ENCODE measurements around the gene GRK2. TPM values are rescaled to one million over a fixed set of nuclear protein-coding genes. Genes with fewer than 3 reads are reported as not detected.
"Not testable (repeated sequence)": the region's sequence is repeated elsewhere in the genome, so short reads cannot be mapped to it uniquely, and the experiment has no call there.

GRK2 gene
- total RNA-seq, 2 donors from 2014 or later: 379 to 422 TPM

DNA sequence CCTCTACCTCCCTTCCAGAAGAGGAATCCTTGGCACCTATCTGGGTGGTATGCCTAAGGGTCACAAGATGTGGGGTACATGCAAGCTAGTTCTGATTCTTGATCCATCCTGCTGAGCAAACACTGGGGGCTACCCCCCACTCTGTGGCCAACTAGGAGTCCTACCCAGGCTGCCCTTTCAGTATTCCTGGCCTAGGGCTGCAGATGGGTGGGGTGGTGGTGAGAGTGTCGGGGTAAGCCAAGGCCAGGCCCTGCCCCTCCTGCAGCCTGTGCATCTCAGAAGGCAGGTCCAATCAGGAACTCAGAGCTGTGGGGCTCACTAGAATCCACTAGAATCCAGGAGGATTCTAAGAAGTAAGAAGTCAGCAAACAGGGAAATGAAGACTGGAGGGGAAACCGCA lies 47.9 kb downstream of the GRK2 start:
- ATAC-seq (replicated peaks in 1 of 2): no peak
- H3K27me3 Mint-ChIP-seq (ENCODE audit: low read depth): peaks cover 6% of the 10 kb centered on the region
- H3K4me1 Mint-ChIP-seq (ENCODE audit: low read depth): peaks cover 38% of the 10 kb centered on the region
- H3K27ac Mint-ChIP-seq: no peak overlapping the region
- no peak overlapping the region for H3K4me3 Mint-ChIP-seq
- no peak for DNase-seq
- H3K36me3 Mint-ChIP-seq (ENCODE audit: insufficient read depth in 2 of 2): peaks cover 0 to 4% of the 10 kb centered on the region in 2 donors
- no peaks in the 10 kb centered on the region for H3K9me3 Mint-ChIP-seq

DNA sequence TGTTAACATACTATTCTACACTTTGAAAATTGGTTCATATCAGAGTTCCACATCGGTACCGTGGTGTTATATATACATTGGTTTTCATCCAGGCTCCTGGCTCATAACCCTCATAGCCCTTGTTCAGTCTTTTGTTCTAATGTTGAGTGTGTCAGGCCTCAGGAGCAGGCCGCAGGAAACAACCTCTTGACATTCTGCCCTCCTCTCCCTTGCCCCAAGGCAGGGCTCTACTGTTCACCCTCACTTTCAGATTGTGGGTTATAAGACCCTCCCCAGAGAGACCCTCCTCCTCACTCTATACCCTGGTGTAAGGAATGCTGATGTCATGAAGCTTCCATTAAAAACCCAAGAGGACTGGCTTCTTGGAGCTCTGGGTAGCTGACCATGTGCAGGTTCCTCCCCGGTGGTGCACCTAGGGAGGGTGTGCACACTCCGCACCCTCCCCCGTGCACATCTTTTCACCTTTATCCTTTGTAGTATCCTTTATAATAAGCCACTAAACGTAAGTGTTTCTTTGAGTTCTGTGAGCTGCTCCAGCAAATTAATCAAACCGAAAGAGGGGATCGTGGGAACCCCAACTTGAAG lies 49.1 kb downstream of the GRK2 start:
- Mint-ChIP-seq H3K27me3 (ENCODE audit: low read depth) (peaks cover 6% of the 10 kb centered on the region), H3K4me1 (ENCODE audit: low read depth) (peaks cover 47% of the 10 kb centered on the region), H3K27ac (no peak overlapping the region), H3K9me3 (no peaks in the 10 kb centered on the region), H3K36me3 (ENCODE audit: insufficient read depth in 2 of 2) (peaks cover 0 to 4% of the 10 kb centered on the region in 2 donors), H3K4me3 (peak overlapping the region; percentile 27 to 55)
- no peak for ATAC-seq (replicated peaks in 1 of 2)
- no peak for DNase-seq

DNA sequence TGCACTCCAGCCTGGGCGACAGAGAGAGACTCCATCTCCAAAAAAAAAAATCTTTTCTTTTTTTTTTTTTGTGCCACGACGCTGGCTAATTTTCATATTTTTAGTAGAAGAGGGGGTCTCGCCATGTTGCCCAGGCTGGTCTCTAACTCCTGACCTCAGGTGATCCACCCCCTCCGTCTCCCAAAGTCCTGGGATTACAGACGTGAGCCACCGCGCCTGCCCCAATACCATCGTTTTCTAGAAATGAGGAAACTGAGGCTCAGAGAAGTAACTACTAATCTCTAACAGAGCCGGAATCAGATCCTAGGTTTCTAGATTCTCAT lies 50.6 kb downstream of the GRK2 start:
- DNase-seq: no peak
- H3K4me1 Mint-ChIP-seq (ENCODE audit: low read depth): peaks cover 42% of the 10 kb centered on the region
- peak overlapping the region; percentile 95 for H3K27ac Mint-ChIP-seq
- peaks cover 0 to 4% of the 10 kb centered on the region in 2 donors for H3K36me3 Mint-ChIP-seq (ENCODE audit: insufficient read depth in 2 of 2)
- no peaks in the 10 kb centered on the region for H3K9me3 Mint-ChIP-seq
- no peak for ATAC-seq (replicated peaks in 1 of 2)
- peaks cover 6% of the 10 kb centered on the region for H3K27me3 Mint-ChIP-seq (ENCODE audit: low read depth)
- H3K4me3 Mint-ChIP-seq: peak overlapping the region; percentile 88 to 92

DNA sequence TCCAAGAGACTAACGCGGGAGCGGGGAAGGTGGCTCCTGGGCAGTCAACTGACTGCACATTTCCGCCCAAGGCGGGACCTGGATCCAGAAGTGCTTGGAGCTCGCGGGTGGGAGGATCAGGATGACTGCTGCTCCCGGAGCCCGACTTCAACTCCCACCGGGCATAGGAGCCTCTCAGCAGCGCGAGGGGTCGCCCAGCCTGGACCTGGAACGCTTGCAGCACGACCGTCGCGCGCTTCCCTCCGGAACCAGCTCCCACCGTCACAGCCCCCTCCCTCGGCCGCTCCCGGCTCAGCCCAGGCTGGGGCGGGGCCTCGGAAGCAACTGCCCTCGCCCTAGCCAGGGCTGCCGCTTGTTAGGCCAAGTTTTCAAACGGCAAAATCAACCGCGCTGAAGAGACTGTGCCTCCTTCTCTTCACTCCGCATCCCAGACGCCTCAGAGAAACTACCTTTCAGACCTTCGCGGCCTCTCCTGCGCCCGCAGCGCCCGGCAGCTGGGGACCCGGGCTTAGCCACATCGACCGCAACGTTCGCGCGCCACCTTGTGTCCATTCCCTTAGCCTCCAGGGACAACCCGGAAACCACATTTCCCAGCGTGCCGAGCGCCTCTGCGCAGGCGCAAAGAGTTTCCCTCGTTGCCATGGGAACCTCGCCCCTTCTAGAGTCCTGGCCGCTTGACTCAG lies 51.1 kb downstream of the GRK2 start:
- DNase-seq (peak; percentile 98 to 99), ATAC-seq (replicated peaks in 1 of 2) (peak; percentile 91 to 93)
- H3K27me3 Mint-ChIP-seq (ENCODE audit: low read depth): peaks cover 6% of the 10 kb centered on the region
- peaks cover 0 to 4% of the 10 kb centered on the region in 2 donors for H3K36me3 Mint-ChIP-seq (ENCODE audit: insufficient read depth in 2 of 2)
- H3K4me3 Mint-ChIP-seq: peak overlapping the region; percentile 88 to 92
- peaks cover 37% of the 10 kb centered on the region for H3K4me1 Mint-ChIP-seq (ENCODE audit: low read depth)
- no peaks in the 10 kb centered on the region for H3K9me3 Mint-ChIP-seq
- H3K27ac Mint-ChIP-seq: peak overlapping the region; percentile 95

DNA sequence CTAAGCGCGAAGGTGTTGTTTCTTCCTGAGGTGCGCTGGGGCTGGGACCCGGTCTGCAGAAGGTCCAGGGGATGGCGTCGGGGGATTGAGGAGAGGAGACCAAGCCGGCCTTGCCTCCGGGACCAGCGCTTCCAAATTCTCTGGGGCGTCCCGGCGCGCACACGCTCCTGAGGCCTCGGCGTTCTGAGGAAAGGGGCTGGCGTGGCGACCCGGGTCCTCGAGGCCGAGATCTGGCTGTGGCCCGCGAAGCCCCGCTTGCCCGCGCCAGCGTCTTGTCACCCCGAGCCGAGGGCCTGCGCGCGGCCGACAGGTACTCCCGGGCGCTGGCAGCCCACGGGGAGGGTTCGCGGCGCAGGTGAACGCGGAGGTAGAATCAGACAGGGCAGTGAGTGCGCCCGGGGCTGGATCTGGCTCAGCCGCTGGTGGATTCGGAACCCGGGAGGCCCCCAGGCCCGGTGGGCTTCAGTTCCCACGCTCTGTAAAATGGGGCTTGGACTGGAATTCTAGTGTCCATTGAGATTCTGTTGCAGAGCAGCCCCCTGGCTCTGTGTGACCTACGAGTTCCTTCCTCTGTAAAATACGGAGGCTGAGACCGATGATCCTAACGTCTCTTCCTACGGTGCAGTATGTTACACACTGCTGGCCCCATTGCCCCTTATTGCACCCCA lies 51.7 kb downstream of the GRK2 start:
- peak overlapping the region; percentile 95 for H3K27ac Mint-ChIP-seq
- H3K36me3 Mint-ChIP-seq (ENCODE audit: insufficient read depth in 2 of 2): peaks cover 0 to 4% of the 10 kb centered on the region in 2 donors
- no peaks in the 10 kb centered on the region for H3K9me3 Mint-ChIP-seq
- H3K4me1 Mint-ChIP-seq (ENCODE audit: low read depth): peaks cover 31% of the 10 kb centered on the region
- H3K27me3 Mint-ChIP-seq (ENCODE audit: low read depth): peaks cover 6% of the 10 kb centered on the region
- H3K4me3 Mint-ChIP-seq: peak overlapping the region; percentile 88 to 92
- DNase-seq (no peak), ATAC-seq (replicated peaks in 1 of 2) (peak; percentile 26 to 32)

DNA sequence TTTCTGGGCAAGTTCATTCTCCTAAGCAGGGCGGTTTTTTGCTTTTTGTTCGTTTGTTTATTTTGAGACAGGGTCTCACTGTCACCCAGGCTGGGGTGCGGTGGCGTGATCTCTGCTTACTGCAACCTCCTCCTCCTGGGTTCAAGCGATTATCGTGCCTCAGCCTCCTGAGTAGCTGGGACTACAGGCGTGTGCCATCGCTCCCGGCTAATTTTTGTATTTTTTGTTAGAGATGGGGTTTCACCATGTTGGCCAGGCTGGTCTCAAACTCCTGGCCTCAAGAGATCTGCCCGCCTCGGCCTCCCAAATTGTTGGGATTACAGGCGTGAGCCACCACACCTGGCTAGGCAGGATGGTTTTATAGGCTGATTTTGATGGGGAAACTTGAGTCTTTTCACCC lies 52.6 kb downstream of the GRK2 start:
- Mint-ChIP-seq H3K4me1 (ENCODE audit: low read depth) (peaks cover 24% of the 10 kb centered on the region), H3K4me3 (peak overlapping the region; percentile 88 to 92)
- ATAC-seq (replicated peaks in 1 of 2); H3K27me3 Mint-ChIP-seq (ENCODE audit: low read depth); H3K36me3 Mint-ChIP-seq (ENCODE audit: insufficient read depth in 2 of 2); DNase-seq; H3K27ac Mint-ChIP-seq; H3K9me3 Mint-ChIP-seq: not testable (repeated sequence)

DNA sequence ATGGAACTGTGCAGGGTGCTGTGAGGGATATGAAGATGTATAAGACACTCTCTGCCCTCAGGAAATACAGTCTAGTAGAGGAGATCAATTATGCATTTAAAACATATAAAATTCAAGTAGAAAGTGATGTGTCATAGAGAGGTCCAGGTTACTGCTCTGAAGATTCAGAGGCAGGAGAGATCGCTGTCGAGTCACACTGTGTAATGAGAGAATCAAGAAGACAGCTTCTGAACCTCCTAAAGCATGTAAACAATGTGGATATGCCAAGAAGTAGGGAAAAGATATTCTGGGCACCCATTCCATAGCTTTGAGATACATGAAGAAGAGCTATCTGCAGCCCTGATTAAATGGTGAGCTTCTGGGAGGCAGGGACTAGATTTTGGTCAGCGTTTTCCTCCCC lies 53.7 kb downstream of the GRK2 start:
- H3K4me3 Mint-ChIP-seq: no peak overlapping the region

DNA sequence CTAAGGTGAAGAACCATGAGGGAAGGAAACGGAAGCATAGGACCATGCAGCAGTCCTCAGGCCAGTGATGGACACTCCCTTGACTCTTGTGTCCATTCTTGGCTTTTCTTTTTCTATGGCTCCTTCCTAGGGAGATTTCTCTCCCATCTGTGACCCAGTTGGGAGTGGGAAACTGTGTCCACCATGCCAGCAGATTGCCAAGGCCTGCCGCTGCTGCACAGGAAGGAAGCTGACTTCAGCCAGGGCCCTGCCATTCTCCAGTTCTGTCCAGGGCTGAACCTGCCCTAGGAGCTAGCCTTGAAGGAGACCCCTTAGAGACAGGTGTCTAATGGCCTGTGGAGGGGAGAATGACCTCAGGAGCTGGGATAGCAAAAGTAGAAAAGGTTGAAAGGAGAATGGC lies 54.4 kb downstream of the GRK2 start:
- no peak overlapping the region for H3K4me3 Mint-ChIP-seq
- peaks cover 19% of the 10 kb centered on the region for H3K4me1 Mint-ChIP-seq (ENCODE audit: low read depth)
- DNase-seq (no peak), ATAC-seq (replicated peaks in 1 of 2) (no peak)
- no peak overlapping the region for H3K27ac Mint-ChIP-seq
- H3K27me3 Mint-ChIP-seq (ENCODE audit: low read depth): peaks cover 6% of the 10 kb centered on the region
- peaks cover 0 to 4% of the 10 kb centered on the region in 2 donors for H3K36me3 Mint-ChIP-seq (ENCODE audit: insufficient read depth in 2 of 2)
- H3K9me3 Mint-ChIP-seq: no peaks in the 10 kb centered on the region

More for the DNA sequence above, 53.7 kb downstream of the GRK2 start:
- Mint-ChIP-seq H3K9me3 (no peaks in the 10 kb centered on the region), H3K36me3 (ENCODE audit: insufficient read depth in 2 of 2) (peaks cover 0 to 4% of the 10 kb centered on the region in 2 donors), H3K27me3 (ENCODE audit: low read depth) (peaks cover 6% of the 10 kb centered on the region), H3K4me1 (ENCODE audit: low read depth) (peaks cover 19% of the 10 kb centered on the region), H3K27ac (peak overlapping the region; percentile 20)
- ATAC-seq (replicated peaks in 1 of 2): no peak
- no peak for DNase-seq

DNA sequence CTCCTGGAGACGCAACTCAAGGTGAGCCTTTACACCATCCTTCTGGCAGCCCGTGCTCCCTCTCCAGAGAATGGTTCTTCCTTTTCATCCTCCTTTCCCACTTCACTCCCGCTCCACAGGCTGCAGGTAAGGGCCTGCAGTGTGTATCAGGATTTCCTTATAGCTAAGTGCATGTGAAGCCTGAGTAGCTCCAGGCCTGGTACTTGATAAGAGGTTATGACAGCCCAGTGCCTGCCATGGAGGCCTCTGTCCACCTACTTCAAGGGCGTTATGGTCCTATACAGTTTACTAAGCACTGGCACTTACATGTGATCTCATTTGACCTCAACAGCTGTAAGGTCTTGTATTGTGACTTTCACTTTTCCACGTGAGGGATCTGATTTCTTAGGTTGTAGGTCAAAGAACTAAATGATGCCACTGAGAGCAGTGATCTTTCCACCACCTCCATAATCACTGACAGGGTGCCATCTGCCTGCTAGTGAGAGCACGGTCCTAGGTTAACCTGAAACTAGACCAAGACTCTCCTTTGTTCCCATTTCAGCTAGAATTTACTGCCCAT lies 55.1 kb downstream of the GRK2 start:
- peaks cover 6% of the 10 kb centered on the region for H3K27me3 Mint-ChIP-seq (ENCODE audit: low read depth)

DNA sequence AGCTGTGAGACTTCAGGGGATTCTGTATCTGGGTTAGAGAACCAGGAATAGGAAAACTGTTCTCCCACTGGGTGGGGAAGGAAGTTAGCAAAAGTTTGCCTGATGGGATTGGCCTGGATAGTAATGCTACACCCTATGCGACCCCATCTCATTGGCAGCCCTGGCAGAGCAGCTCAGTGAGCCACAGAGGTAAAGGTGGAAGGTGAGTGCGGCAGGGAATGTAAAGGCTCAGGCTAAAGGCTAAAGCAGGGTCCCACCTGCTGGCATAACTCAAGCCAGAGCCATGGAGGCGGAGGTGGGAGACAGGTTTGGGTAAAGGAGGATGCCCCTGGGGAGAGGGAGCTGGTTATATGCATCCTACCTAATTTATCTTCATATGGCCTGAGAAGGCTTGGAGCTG lies 55.8 kb downstream of the GRK2 start:
- Mint-ChIP-seq H3K9me3 (no peaks in the 10 kb centered on the region), H3K4me3 (no peak overlapping the region), H3K4me1 (ENCODE audit: low read depth) (peaks cover 19% of the 10 kb centered on the region), H3K27ac (no peak overlapping the region), H3K27me3 (ENCODE audit: low read depth) (peaks cover 6% of the 10 kb centered on the region), H3K36me3 (ENCODE audit: insufficient read depth in 2 of 2) (peaks cover 0 to 4% of the 10 kb centered on the region in 2 donors)
- no peak for DNase-seq
- ATAC-seq (replicated peaks in 1 of 2): no peak

More for the DNA sequence above, 55.1 kb downstream of the GRK2 start:
- Mint-ChIP-seq H3K4me3 (no peak overlapping the region), H3K4me1 (ENCODE audit: low read depth) (peaks cover 19% of the 10 kb centered on the region), H3K9me3 (no peaks in the 10 kb centered on the region), H3K27ac (no peak overlapping the region), H3K36me3 (ENCODE audit: insufficient read depth in 2 of 2) (peaks cover 0 to 4% of the 10 kb centered on the region in 2 donors)
- DNase-seq: no peak
- ATAC-seq (replicated peaks in 1 of 2): no peak

DNA sequence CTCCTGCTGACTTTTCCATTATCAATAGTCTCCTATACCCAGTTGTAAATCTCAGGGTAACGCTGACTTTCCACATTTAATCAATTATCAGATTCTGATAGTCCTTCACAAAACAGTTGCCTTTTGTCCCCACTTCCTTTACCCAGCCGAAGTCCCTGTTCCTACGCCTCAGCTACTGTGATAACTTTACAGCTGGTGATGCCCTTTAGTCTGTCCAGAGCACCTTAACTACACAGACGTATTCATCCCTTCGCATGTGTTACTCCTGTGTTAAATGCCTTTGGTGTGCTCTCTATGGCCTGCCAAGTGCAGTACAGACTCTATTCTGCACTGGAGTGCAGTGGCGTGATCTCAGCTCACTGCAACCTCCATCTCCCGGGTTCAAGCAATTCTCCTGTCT lies 57.3 kb downstream of the GRK2 start:
- H3K9me3 Mint-ChIP-seq: no peaks in the 10 kb centered on the region
- peaks cover 16% of the 10 kb centered on the region for H3K4me1 Mint-ChIP-seq (ENCODE audit: low read depth)
- H3K4me3 Mint-ChIP-seq: no peak overlapping the region
- H3K36me3 Mint-ChIP-seq (ENCODE audit: insufficient read depth in 2 of 2): peaks cover 0 to under 1% of the 10 kb centered on the region in 2 donors
- H3K27ac Mint-ChIP-seq: no peak overlapping the region
- DNase-seq (no peak), ATAC-seq (replicated peaks in 1 of 2) (no peak)
- peaks cover 4% of the 10 kb centered on the region for H3K27me3 Mint-ChIP-seq (ENCODE audit: low read depth)

DNA sequence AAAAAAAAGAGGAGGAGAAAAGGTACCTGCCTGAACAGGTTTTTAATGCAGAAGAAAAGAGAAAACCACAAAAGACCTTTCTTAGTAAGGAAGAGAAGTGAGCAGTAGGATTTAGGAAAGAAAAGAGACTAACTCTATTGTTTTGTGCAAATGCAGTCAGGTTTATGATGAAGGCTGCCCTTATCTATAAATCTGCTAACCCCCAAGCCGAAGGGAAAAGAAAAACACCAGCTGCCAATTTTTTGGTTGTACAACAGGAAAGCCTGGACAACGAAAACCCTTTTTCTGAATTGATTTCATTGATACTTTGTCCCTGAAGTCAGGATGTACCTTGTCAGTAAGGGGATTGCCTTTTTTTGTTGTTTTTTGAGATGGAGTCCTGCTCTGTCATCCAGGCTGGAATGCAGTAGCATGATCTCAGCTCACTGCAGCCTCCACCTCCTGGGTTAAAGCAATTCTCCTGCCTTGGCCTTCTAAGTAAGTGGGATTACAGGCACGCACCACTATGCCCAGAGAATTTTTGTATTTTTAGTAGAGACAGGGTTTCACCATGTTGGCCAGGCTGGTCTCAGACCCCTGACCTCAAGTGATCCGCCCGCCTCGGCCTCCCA lies 65.9 kb downstream of the GRK2 start:
- ATAC-seq (replicated peaks in 1 of 2) (no peak), DNase-seq (no peak)
- H3K4me3 Mint-ChIP-seq: no peak overlapping the region
- no peaks in the 10 kb centered on the region for H3K36me3 Mint-ChIP-seq (ENCODE audit: insufficient read depth in 2 of 2)
- H3K9me3 Mint-ChIP-seq: no peaks in the 10 kb centered on the region
- H3K27ac Mint-ChIP-seq: no peak overlapping the region
- H3K27me3 Mint-ChIP-seq (ENCODE audit: low read depth): no peaks in the 10 kb centered on the region
- no peaks in the 10 kb centered on the region for H3K4me1 Mint-ChIP-seq (ENCODE audit: low read depth)

Data from activated T-cell treated with anti-CD3 and anti-CD28 coated beads, Interleukin-2, amount 50 U/mL, for 72 hours (primary cell).